Measurements from ENCODE around the gene PEF1.
A peak's percentile ranks its signal among the peaks of the same experiment; 100 is the strongest.

DNA sequence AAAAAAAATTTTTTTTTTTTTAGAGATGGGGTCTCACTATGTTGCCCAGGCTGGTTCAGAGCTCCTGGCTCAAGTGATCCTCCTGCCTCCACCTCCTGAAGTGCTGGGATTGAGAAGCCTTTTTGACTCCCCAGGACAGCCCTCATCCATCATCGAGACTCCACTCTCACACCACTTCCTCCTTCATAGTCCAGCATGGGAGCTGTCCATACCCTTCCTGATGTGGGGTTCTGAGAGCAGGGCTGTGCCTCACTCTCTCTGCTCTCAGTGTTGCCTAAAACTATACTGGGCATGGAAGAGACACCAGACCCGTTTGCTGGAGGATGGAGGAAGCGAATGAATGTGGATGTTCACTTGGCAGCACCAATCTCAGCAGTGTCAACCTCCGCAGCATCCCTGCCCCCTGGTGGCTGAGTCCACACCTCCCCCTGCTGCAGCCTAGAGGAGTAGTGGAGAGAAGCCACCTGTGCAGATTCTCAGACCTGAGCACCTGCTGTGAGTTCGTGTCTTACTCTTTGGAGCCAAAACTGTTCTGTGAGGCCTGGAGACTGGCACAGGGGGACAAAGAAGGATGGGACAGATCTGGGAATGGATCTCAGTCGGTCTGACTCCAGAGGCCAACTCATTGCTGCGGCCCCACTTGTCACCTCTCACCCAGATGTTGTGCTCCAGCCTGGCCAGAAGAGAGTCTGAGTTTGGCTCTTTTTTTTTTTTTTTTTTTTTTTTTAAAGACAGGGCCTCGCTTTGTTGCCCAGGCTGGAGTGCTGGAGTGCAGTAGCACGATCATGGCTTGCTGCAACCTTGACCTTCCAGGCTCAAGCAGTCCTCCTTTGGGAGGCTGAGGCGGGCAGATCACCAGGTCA is 50.7 kb downstream of the PEF1 start:
- TF ChIP-seq, protein P1, sequence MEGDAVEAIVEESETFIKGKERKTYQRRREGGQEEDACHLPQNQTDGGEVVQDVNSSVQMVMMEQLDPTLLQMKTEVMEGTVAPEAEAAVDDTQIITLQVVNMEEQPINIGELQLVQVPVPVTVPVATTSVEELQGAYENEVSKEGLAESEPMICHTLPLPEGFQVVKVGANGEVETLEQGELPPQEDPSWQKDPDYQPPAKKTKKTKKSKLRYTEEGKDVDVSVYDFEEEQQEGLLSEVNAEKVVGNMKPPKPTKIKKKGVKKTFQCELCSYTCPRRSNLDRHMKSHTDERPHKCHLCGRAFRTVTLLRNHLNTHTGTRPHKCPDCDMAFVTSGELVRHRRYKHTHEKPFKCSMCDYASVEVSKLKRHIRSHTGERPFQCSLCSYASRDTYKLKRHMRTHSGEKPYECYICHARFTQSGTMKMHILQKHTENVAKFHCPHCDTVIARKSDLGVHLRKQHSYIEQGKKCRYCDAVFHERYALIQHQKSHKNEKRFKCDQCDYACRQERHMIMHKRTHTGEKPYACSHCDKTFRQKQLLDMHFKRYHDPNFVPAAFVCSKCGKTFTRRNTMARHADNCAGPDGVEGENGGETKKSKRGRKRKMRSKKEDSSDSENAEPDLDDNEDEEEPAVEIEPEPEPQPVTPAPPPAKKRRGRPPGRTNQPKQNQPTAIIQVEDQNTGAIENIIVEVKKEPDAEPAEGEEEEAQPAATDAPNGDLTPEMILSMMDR (IDR thresholded peaks at IDR 0.05) = peak; percentile 78 to 90 (median 84)
- TF ChIP-seq POLR2A (IDR thresholded peaks at IDR 0.05) = no peak
